Osteocyte (in vitro differentiated cells): ENCODE measurements around the gene BPNT1. TPM values are rescaled to one million over a fixed set of nuclear protein-coding genes. Genes with fewer than 3 reads are reported as not detected.

Experiments
- DNase-seq: peaks from one replicate; pipeline ENCODE4 v3.0.0; 2021; ENCODE audit warnings: mixed read lengths; ENCODE audit not compliant: unreplicated experiment; ENCODE audit errors: extremely low spot score
- H3K27ac Mint-ChIP-seq: one replicate; pipeline ENCODE4 v1.8.0; 2021; ENCODE audit warnings: mild to moderate bottlenecking, mixed read lengths; ENCODE audit not compliant: unreplicated experiment
- H3K27me3 Mint-ChIP-seq: one replicate; pipeline ENCODE4 v1.8.0; 2021; ENCODE audit warnings: mixed read lengths; ENCODE audit not compliant: unreplicated experiment
- H3K36me3 Mint-ChIP-seq: one replicate; pipeline ENCODE4 v1.8.0; 2021; ENCODE audit warnings: mixed read lengths; ENCODE audit not compliant: unreplicated experiment
- H3K4me1 Mint-ChIP-seq: one replicate; pipeline ENCODE4 v1.8.0; 2021; ENCODE audit warnings: mixed read lengths; ENCODE audit not compliant: unreplicated experiment
- H3K4me3 Mint-ChIP-seq: one replicate; pipeline ENCODE4 v1.8.0; 2021; ENCODE audit warnings: mild to moderate bottlenecking, moderate library complexity, mixed read lengths; ENCODE audit not compliant: unreplicated experiment
- H3K9me3 Mint-ChIP-seq: one replicate; pipeline ENCODE4 v1.8.0; 2021; ENCODE audit warnings: mixed read lengths; ENCODE audit not compliant: unreplicated experiment
- CTCF ChIP-seq: fragments of 200-600 bp; sonication (generic); IDR thresholded peaks from 2 replicates; pipeline ENCODE4 v1.5.0; 2021; ENCODE audit warnings: antibody characterized with exemption, mild to moderate bottlenecking, moderate library complexity
- total RNA-seq: library from RNA; stranded (reverse); gene quantifications from 2 replicates; pipeline ENCODE4 v1.2.1, GENCODE V29; 2021

The BPNT1 gene
- total RNA-seq, 1 donor from 2014 or later = 24.6 TPM

- Mint-ChIP-seq H3K4me1 (no peaks in the 10 kb centered on the region), H3K36me3 (peaks cover 21% of the 10 kb centered on the region), H3K27me3 (no peaks in the 10 kb centered on the region), H3K9me3 (no peaks in the 10 kb centered on the region), H3K27ac (no peak overlapping the region), H3K4me3 (no peak overlapping the region)
- no peak for TF ChIP-seq CTCF
- no peak for DNase-seq
Measured at GRCh38 chr1:220076861-220077762, 12.5 kb downstream of the BPNT1 start.

GRCh38 chr1:220067269-220068204, 22.1 kb downstream of the BPNT1 start:
- TF ChIP-seq CTCF = no peak
- Mint-ChIP-seq H3K4me3 (no peak overlapping the region), H3K27me3 (no peaks in the 10 kb centered on the region), H3K4me1 (no peaks in the 10 kb centered on the region), H3K27ac (no peak overlapping the region), H3K9me3 (no peaks in the 10 kb centered on the region), H3K36me3 (peaks cover 20% of the 10 kb centered on the region)
- no peak for DNase-seq

- H3K4me3 Mint-ChIP-seq = no peak overlapping the region
- TF ChIP-seq CTCF = no peak
Measured at GRCh38 chr1:220062629-220063028, 27.0 kb downstream of the BPNT1 start.

GRCh38 chr1:220060876-220061275, 28.7 kb downstream of the BPNT1 start:
- H3K27me3 Mint-ChIP-seq = no peaks in the 10 kb centered on the region
- no peaks in the 10 kb centered on the region for H3K4me1 Mint-ChIP-seq
- no peak for TF ChIP-seq CTCF
- no peak for DNase-seq
- no peak overlapping the region for H3K27ac Mint-ChIP-seq
- no peak overlapping the region for H3K4me3 Mint-ChIP-seq
- H3K9me3 Mint-ChIP-seq = no peaks in the 10 kb centered on the region
- peaks cover 19% of the 10 kb centered on the region for H3K36me3 Mint-ChIP-seq

More at GRCh38 chr1:220062629-220063028, 27.0 kb downstream of the BPNT1 start:
- Mint-ChIP-seq H3K36me3 (peaks cover 16% of the 10 kb centered on the region), H3K4me1 (no peaks in the 10 kb centered on the region), H3K27ac (no peak overlapping the region), H3K27me3 (no peaks in the 10 kb centered on the region), H3K9me3 (no peaks in the 10 kb centered on the region)
- no peak for DNase-seq
